Measurements from ENCODE around the gene ILKAP.

DNA sequence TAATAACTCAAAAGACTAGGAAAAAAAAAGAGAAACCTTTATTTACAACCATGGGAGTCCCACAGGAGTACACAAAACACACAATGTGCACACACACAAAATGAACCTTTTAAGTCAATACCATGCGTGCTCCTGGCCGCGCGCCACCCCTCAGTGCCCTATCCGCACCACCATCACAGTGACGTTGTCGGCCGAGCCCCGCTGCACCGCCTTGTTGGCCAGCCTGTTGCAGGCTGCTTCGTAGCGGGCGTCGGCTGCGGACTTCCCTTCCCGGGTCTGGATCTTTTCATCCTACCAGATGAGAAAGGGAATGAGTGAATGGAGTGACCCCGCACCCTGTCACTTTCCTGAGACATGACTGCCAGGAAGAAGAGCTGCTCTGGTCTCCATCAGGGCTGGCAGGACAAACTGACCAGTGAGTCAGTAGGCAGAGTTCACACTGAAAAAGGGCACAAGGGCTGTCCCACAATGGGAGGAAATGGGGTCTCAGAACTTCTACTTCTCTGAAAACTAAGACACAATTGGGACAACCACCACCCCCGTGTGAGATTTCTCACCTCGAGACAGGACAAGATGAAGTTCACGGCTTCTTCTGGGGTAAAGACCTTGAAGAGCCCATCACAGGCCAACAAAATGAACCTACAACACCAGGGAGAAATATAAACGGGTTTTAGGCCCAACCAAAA, 33.0 kb downstream of the ILKAP start:
- TF ChIP-seq, protein P1, sequence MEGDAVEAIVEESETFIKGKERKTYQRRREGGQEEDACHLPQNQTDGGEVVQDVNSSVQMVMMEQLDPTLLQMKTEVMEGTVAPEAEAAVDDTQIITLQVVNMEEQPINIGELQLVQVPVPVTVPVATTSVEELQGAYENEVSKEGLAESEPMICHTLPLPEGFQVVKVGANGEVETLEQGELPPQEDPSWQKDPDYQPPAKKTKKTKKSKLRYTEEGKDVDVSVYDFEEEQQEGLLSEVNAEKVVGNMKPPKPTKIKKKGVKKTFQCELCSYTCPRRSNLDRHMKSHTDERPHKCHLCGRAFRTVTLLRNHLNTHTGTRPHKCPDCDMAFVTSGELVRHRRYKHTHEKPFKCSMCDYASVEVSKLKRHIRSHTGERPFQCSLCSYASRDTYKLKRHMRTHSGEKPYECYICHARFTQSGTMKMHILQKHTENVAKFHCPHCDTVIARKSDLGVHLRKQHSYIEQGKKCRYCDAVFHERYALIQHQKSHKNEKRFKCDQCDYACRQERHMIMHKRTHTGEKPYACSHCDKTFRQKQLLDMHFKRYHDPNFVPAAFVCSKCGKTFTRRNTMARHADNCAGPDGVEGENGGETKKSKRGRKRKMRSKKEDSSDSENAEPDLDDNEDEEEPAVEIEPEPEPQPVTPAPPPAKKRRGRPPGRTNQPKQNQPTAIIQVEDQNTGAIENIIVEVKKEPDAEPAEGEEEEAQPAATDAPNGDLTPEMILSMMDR (IDR thresholded peaks at IDR 0.05; ENCODE audit: insufficient read depth, low read length, poor library complexity, severe bottlenecking) = no peak
- no peak for TF ChIP-seq EZH2phosphoT487 (conservative IDR thresholded peaks at IDR 0.05; ENCODE audit: low read length)

Data from SU-DHL-6 (cell line).